OCI-LY3 (cell line): ENCODE data around the gene COG8.

Experiments
- H2AFZ ChIP-seq: fragments of 200-600, 300-600 bp; shearing (Covaris generic); 2 replicates; pipeline ENCODE4 v1.6.0; 2014; ENCODE audit warnings: antibody characterized with exemption, low read depth, low read length
- H3K27ac ChIP-seq: fragments of 200-600, 300-600 bp; sonication (generic); 2 replicates; pipeline ENCODE4 v1.5.1; 2014; ENCODE audit warnings: mild to moderate bottlenecking, low read length, moderate library complexity, mixed read lengths
- H3K27me3 ChIP-seq: fragments of 200-600, 300-600 bp; sonication (generic); 2 replicates; pipeline ENCODE4 v1.6.1; 2014; ENCODE audit warnings: low read depth, low read length, mixed read lengths
- H3K36me3 ChIP-seq: fragments of 200-600, 300-600 bp; sonication (generic); replicated peaks from 2 replicates; pipeline ENCODE3; 2014; ENCODE audit warnings: low read depth, low read length, mixed read lengths
- H3K4me1 ChIP-seq: fragments of 300-600, 200-600 bp; sonication (generic); 2 replicates; pipeline ENCODE4 v1.6.1; 2014; ENCODE audit warnings: low read length, mixed read lengths
- H3K4me2 ChIP-seq: fragments of 200-600, 300-600 bp; sonication (generic); 2 replicates; pipeline ENCODE4 v1.6.1; 2014; ENCODE audit warnings: low read length, mixed read lengths
- H3K4me3 ChIP-seq: fragments of 300-600, 200-600 bp; sonication (generic); 2 replicates; pipeline ENCODE4 v1.5.1; 2014; ENCODE audit warnings: antibody characterized with exemption, mild to moderate bottlenecking, low read length, moderate library complexity
- H3K79me2 ChIP-seq: fragments of 300-600, 200-600 bp; shearing (Covaris generic); 2 replicates; pipeline ENCODE4 v1.6.1; 2014; ENCODE audit warnings: mild to moderate bottlenecking, low read length, mixed read lengths
- H3K9ac ChIP-seq: fragments of 300-600, 200-600 bp; shearing (Covaris generic); 2 replicates; pipeline ENCODE4 v1.6.0; 2014; ENCODE audit warnings: mild to moderate bottlenecking, low read length, moderate library complexity
- H3K9me3 ChIP-seq: fragments of 200-600, 300-600 bp; shearing (Covaris generic); 2 replicates; pipeline ENCODE4 v1.6.1; 2014; ENCODE audit warnings: low read length, mixed read lengths; ENCODE audit not compliant: insufficient read depth
- H4K20me1 ChIP-seq: fragments of 200-600, 300-600 bp; sonication (generic); 2 replicates; pipeline ENCODE4 v1.6.1; 2016; ENCODE audit warnings: low read length, mixed read lengths; ENCODE audit not compliant: insufficient read depth
- CTCF ChIP-seq: fragments of 200-600, 300-600 bp; sonication (generic); IDR thresholded peaks from 2 replicates; pipeline ENCODE4 v1.5.1; 2014; ENCODE audit warnings: antibody characterized with exemption, low read length, low read depth
- EZH2phosphoT487 ChIP-seq: fragments of 200-600 bp; shearing (Covaris generic); IDR thresholded peaks from 2 replicates; pipeline ENCODE4 v1.6.1; 2018; ENCODE audit warnings: antibody characterized with exemption, mixed run types, low read depth

Gene COG8

GRCh38 chr16:69346683-69347082, 7.3 kb upstream of the COG8 start:
- Histone ChIP-seq H3K4me2 (no peak overlapping the region), H2AFZ (no peak overlapping the region), H3K79me2 (peaks cover 15% of the 10 kb centered on the region; the same call in 1 of the 2 replicates), H3K36me3 (peaks cover 29% of the 10 kb centered on the region), H3K4me1 (peaks cover 6% of the 10 kb centered on the region), H3K27ac (no peak overlapping the region), H3K4me3 (no peak overlapping the region), H3K9me3 (no peaks in the 10 kb centered on the region), H3K9ac (no peak overlapping the region), H4K20me1 (no peaks in the 10 kb centered on the region), H3K27me3 (no peaks in the 10 kb centered on the region)
- TF ChIP-seq EZH2phosphoT487 (no peak), CTCF (no peak)

GRCh38 chr16:69345923-69346322, 6.6 kb upstream of the COG8 start:
- no peak overlapping the region for H3K4me3 ChIP-seq
- H3K9me3 ChIP-seq, result no peaks in the 10 kb centered on the region
- peaks cover 34% of the 10 kb centered on the region for H3K36me3 ChIP-seq
- H3K27ac ChIP-seq, result no peak overlapping the region
- H4K20me1 ChIP-seq, result no peaks in the 10 kb centered on the region
- TF ChIP-seq EZH2phosphoT487, result no peak
- no peak for TF ChIP-seq CTCF
- no peaks in the 10 kb centered on the region for H3K27me3 ChIP-seq
- H3K79me2 ChIP-seq, result peaks cover 23% of the 10 kb centered on the region
- no peak overlapping the region for H3K9ac ChIP-seq
- H3K4me2 ChIP-seq, result no peak overlapping the region
- H2AFZ ChIP-seq, result no peak overlapping the region
- H3K4me1 ChIP-seq, result peaks cover 9% of the 10 kb centered on the region

GRCh38 chr16:69344171-69344570, 4.8 kb upstream of the COG8 start:
- Histone ChIP-seq H3K9ac (no peak overlapping the region), H3K36me3 (peaks cover 29% of the 10 kb centered on the region), H2AFZ (no peak overlapping the region), H3K27me3 (no peaks in the 10 kb centered on the region), H3K9me3 (no peaks in the 10 kb centered on the region), H4K20me1 (no peaks in the 10 kb centered on the region), H3K4me1 (peaks cover 16% of the 10 kb centered on the region), H3K79me2 (peaks cover 38% of the 10 kb centered on the region), H3K4me2 (no peak overlapping the region), H3K4me3 (no peak overlapping the region), H3K27ac (no peak overlapping the region)
- TF ChIP-seq CTCF (no peak), EZH2phosphoT487 (no peak)

GRCh38 chr16:69340095-69340644, 806 bp upstream of the COG8 start:
- peaks cover 62% of the 10 kb centered on the region for H3K79me2 ChIP-seq
- peak overlapping the region; percentile 85 for H3K4me3 ChIP-seq
- peak overlapping the region; percentile 98 for H3K4me2 ChIP-seq
- no peaks in the 10 kb centered on the region for H3K9me3 ChIP-seq
- H3K27me3 ChIP-seq, result no peaks in the 10 kb centered on the region
- H3K4me1 ChIP-seq, result peaks cover 16% of the 10 kb centered on the region
- H2AFZ ChIP-seq, result peak overlapping the region; percentile 77
- TF ChIP-seq CTCF, result no peak
- no peak for TF ChIP-seq EZH2phosphoT487
- no peaks in the 10 kb centered on the region for H4K20me1 ChIP-seq
- H3K36me3 ChIP-seq, result peaks cover 28% of the 10 kb centered on the region
- peak overlapping the region; percentile 75 for H3K27ac ChIP-seq
- H3K9ac ChIP-seq, result peak overlapping the region; percentile 90
